PC-9 (cell line): Measurements from ENCODE around the gene UHRF2.

Source experiments
- EZH2 ChIP-seq: fragments of 200-600 bp; sonication (generic); IDR thresholded peaks from 2 replicates; pipeline ENCODE4 v1.8.0; 2017; ENCODE audit warnings: antibody characterized with exemption, low read depth
- TF ChIP-seq, protein P1 (sequence below): fragments of 200-600 bp; sonication (generic); conservative IDR thresholded peaks from 2 replicates; pipeline ENCODE4 v1.6.1; 2017; ENCODE audit warnings: mixed run types, antibody characterized with exemption, mild to moderate bottlenecking, moderate library complexity

DNA sequence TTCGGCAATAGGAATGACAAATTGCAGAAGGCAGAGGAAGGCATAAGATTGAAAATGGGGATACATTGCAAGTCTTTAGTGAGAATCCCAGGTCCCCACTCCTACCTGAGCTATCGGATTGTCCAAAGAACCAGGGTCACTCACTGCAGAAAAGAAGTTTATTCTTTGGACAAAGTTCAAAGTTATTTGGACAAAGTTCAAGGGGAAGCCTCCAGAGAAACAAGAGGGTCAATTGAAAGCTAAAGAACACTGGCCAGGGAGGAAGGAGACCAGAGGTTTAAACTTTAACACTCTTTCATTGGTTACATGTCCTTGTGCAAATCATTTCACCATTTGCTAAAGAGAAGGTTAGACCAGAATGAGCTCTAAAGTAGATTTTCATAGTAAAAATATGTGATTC is 5.2 kb upstream of the UHRF2 start:
- TF ChIP-seq, protein P1, sequence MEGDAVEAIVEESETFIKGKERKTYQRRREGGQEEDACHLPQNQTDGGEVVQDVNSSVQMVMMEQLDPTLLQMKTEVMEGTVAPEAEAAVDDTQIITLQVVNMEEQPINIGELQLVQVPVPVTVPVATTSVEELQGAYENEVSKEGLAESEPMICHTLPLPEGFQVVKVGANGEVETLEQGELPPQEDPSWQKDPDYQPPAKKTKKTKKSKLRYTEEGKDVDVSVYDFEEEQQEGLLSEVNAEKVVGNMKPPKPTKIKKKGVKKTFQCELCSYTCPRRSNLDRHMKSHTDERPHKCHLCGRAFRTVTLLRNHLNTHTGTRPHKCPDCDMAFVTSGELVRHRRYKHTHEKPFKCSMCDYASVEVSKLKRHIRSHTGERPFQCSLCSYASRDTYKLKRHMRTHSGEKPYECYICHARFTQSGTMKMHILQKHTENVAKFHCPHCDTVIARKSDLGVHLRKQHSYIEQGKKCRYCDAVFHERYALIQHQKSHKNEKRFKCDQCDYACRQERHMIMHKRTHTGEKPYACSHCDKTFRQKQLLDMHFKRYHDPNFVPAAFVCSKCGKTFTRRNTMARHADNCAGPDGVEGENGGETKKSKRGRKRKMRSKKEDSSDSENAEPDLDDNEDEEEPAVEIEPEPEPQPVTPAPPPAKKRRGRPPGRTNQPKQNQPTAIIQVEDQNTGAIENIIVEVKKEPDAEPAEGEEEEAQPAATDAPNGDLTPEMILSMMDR: no peak
- TF ChIP-seq EZH2: no peak
